Measurements from ENCODE around the gene SLIT3.

SLIT3 gene

GRCh38 chr5:168978015-168978414 lies 322.9 kb downstream of the SLIT3 start:
- no peak overlapping the region for H2AFZ ChIP-seq (ENCODE audit: low read depth, low read length, severe bottlenecking)
- no peak overlapping the region for H3K27ac ChIP-seq (ENCODE audit: low read depth, low read length)
- no peaks in the 10 kb centered on the region for H3K9me3 ChIP-seq (ENCODE audit: insufficient read depth, low read length)
- no peaks in the 10 kb centered on the region for H3K27me3 ChIP-seq (ENCODE audit: low read length)
- H3K36me3 ChIP-seq (ENCODE audit: low read length): no peaks in the 10 kb centered on the region
- H3K79me2 ChIP-seq (ENCODE audit: insufficient read depth, low read length): no peaks in the 10 kb centered on the region
- H3K9me2 ChIP-seq (replicated peaks; ENCODE audit: insufficient read depth, low read length): no peaks in the 10 kb centered on the region
- H3K4me3 ChIP-seq (ENCODE audit: insufficient read depth, low read length, poor library complexity, severe bottlenecking): no peak overlapping the region
- H3F3A ChIP-seq (ENCODE audit: insufficient read depth): no peaks in the 10 kb centered on the region
- TF ChIP-seq EZH2phosphoT487 (conservative IDR thresholded peaks at IDR 0.05; ENCODE audit: low read length): no peak
- no peak for TF ChIP-seq CTCF (IDR thresholded peaks at IDR 0.05; ENCODE audit: insufficient read depth, low read length, poor library complexity, severe bottlenecking)
- H4K20me1 ChIP-seq (ENCODE audit: low read depth, low read length): no peaks in the 10 kb centered on the region
- no peak overlapping the region for H3K9ac ChIP-seq (ENCODE audit: low read length)
- no peak overlapping the region for H3K4me2 ChIP-seq (ENCODE audit: low read depth, low read length, poor library complexity, severe bottlenecking)

GRCh38 chr5:168976311-168976970 lies 324.5 kb downstream of the SLIT3 start:
- H3K9me2 ChIP-seq (replicated peaks; ENCODE audit: insufficient read depth, low read length): no peaks in the 10 kb centered on the region
- no peaks in the 10 kb centered on the region for H3K36me3 ChIP-seq (ENCODE audit: low read length)
- no peak overlapping the region for H2AFZ ChIP-seq (ENCODE audit: low read depth, low read length, severe bottlenecking)
- no peaks in the 10 kb centered on the region for H3F3A ChIP-seq (ENCODE audit: insufficient read depth)
- no peaks in the 10 kb centered on the region for H3K79me2 ChIP-seq (ENCODE audit: insufficient read depth, low read length)
- H3K9ac ChIP-seq (ENCODE audit: low read length): no peak overlapping the region
- H3K27ac ChIP-seq (ENCODE audit: low read depth, low read length): no peak overlapping the region
- no peaks in the 10 kb centered on the region for H3K9me3 ChIP-seq (ENCODE audit: insufficient read depth, low read length)
- TF ChIP-seq CTCF (IDR thresholded peaks at IDR 0.05; ENCODE audit: insufficient read depth, low read length, poor library complexity, severe bottlenecking) (no peak), EZH2phosphoT487 (conservative IDR thresholded peaks at IDR 0.05; ENCODE audit: low read length) (no peak)
- no peak overlapping the region for H3K4me2 ChIP-seq (ENCODE audit: low read depth, low read length, poor library complexity, severe bottlenecking)
- H3K4me3 ChIP-seq (ENCODE audit: insufficient read depth, low read length, poor library complexity, severe bottlenecking): no peak overlapping the region
- no peaks in the 10 kb centered on the region for H3K27me3 ChIP-seq (ENCODE audit: low read length)
- no peaks in the 10 kb centered on the region for H4K20me1 ChIP-seq (ENCODE audit: low read depth, low read length)

- Histone ChIP-seq H4K20me1 (ENCODE audit: low read depth, low read length) (no peaks in the 10 kb centered on the region), H3K36me3 (ENCODE audit: low read length) (no peaks in the 10 kb centered on the region), H2AFZ (ENCODE audit: low read depth, low read length, severe bottlenecking) (no peak overlapping the region), H3K9me2 (replicated peaks; ENCODE audit: insufficient read depth, low read length) (no peaks in the 10 kb centered on the region), H3K79me2 (ENCODE audit: insufficient read depth, low read length) (no peaks in the 10 kb centered on the region), H3K27me3 (ENCODE audit: low read length) (no peaks in the 10 kb centered on the region), H3K9ac (ENCODE audit: low read length) (no peak overlapping the region), H3F3A (ENCODE audit: insufficient read depth) (no peaks in the 10 kb centered on the region), H3K27ac (ENCODE audit: low read depth, low read length) (no peak overlapping the region), H3K4me2 (ENCODE audit: low read depth, low read length, poor library complexity, severe bottlenecking) (no peak overlapping the region), H3K4me3 (ENCODE audit: insufficient read depth, low read length, poor library complexity, severe bottlenecking) (no peak overlapping the region), H3K9me3 (ENCODE audit: insufficient read depth, low read length) (no peaks in the 10 kb centered on the region)
- TF ChIP-seq CTCF (IDR thresholded peaks at IDR 0.05; ENCODE audit: insufficient read depth, low read length, poor library complexity, severe bottlenecking): no peak
- TF ChIP-seq EZH2phosphoT487 (conservative IDR thresholded peaks at IDR 0.05; ENCODE audit: low read length): no peak
Measured at GRCh38 chr5:168975331-168975730, 325.6 kb downstream of the SLIT3 start.

All from SU-DHL-6 (cell line).